HL-60 (cell line): ENCODE data around the gene FBH1.
"Not testable (repeated sequence)": the region's sequence is repeated elsewhere in the genome, so short reads cannot be mapped to it uniquely, and the experiment has no call there.

Source experiments
- GABPA ChIP-seq: IDR thresholded peaks from 2 replicates; pipeline ENCODE4 v1.6.1; 2012; ENCODE audit warnings: low read depth
- POLR2AphosphoS5 ChIP-seq: IDR thresholded peaks from 2 replicates; pipeline ENCODE4 v1.6.1; 2012; ENCODE audit warnings: low read depth
- TF ChIP-seq, protein P1 (sequence below): IDR thresholded peaks from one replicate; pipeline ENCODE4 v1.5.1; 2011; ENCODE audit warnings: low read length, control low read depth, inconsistent platforms; ENCODE audit not compliant: insufficient read depth

GRCh38 chr10:5862981-5863685, 26.9 kb upstream of the FBH1 start:
- TF ChIP-seq, protein P1, sequence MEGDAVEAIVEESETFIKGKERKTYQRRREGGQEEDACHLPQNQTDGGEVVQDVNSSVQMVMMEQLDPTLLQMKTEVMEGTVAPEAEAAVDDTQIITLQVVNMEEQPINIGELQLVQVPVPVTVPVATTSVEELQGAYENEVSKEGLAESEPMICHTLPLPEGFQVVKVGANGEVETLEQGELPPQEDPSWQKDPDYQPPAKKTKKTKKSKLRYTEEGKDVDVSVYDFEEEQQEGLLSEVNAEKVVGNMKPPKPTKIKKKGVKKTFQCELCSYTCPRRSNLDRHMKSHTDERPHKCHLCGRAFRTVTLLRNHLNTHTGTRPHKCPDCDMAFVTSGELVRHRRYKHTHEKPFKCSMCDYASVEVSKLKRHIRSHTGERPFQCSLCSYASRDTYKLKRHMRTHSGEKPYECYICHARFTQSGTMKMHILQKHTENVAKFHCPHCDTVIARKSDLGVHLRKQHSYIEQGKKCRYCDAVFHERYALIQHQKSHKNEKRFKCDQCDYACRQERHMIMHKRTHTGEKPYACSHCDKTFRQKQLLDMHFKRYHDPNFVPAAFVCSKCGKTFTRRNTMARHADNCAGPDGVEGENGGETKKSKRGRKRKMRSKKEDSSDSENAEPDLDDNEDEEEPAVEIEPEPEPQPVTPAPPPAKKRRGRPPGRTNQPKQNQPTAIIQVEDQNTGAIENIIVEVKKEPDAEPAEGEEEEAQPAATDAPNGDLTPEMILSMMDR: not testable (repeated sequence)
- TF ChIP-seq POLR2AphosphoS5, GABPA: not testable (repeated sequence)
